Stomach (tissue), 9 donors: ENCODE results near the gene TOX4. TPM values are rescaled to one million over a fixed set of nuclear protein-coding genes. Genes with fewer than 3 reads are reported as not detected.
"Not testable (repeated sequence)": the region's sequence is repeated elsewhere in the genome, so short reads cannot be mapped to it uniquely, and the experiment has no call there.

Experiments
- DNase-seq, 2 donors: peaks; one replicate each; pipeline versions ENCODE4 v3.0.0 to v3.0.0-alpha.2; 2013 to 2019
- H3K27ac ChIP-seq, 5 donors: fragments of 200-600 bp in 4 of 5; sonication (generic) in 4 of 5; one replicate each; pipeline ENCODE4 v1.5.1; 2013 to 2019; ENCODE audit warnings: mild to moderate bottlenecking in 1 of 5, moderate library complexity in 1 of 5
- H3K27me3 ChIP-seq, 3 donors: fragments of 200-600 bp; sonication (generic); one replicate each; pipeline ENCODE4 v1.5.1; 2017 to 2019; ENCODE audit warnings: mixed run types in 1 of 3
- H3K36me3 ChIP-seq, 4 donors: fragments of 200-600 bp; sonication (generic); 1 replicate in 3 of 4; 2 replicates in 1 of 4; pipeline ENCODE4 v1.5.1; 2016 to 2019
- H3K4me1 ChIP-seq, 4 donors: fragments of 200-600 bp; sonication (generic); one replicate each; pipeline ENCODE4 v1.5.1; 2016 to 2019
- H3K4me3 ChIP-seq, 4 donors: fragments of 200-600 bp; sonication (generic) in 3 of 4; one replicate each; pipeline ENCODE4 v1.5.1; 2016 to 2019; ENCODE audit warnings: mild to moderate bottlenecking in 1 of 4
- H3K9me3 ChIP-seq, 4 donors: fragments of 200-600 bp; sonication (generic); one replicate each; pipeline ENCODE4 v1.5.1; 2016 to 2019
- EP300 ChIP-seq: sonication (generic); formaldehyde crosslinking; IDR thresholded peaks from one replicate; pipeline ENCODE4 v1.6.1; 2017; ENCODE audit warnings: antibody characterized with exemption
- POLR2A ChIP-seq, 4 donors: fragments of 450-650 bp; IDR thresholded peaks; one replicate each; pipeline ENCODE4 v1.6.1; 2016; ENCODE audit warnings: antibody characterized with exemption in 4 of 4, control low read depth in 2 of 4, mild to moderate bottlenecking in 1 of 4, moderate library complexity in 1 of 4
- POLR2AphosphoS5 ChIP-seq, 3 donors: sonication (generic); formaldehyde crosslinking; IDR thresholded peaks; one replicate each; pipeline ENCODE4 v1.6.1; 2016; ENCODE audit warnings: antibody characterized with exemption in 3 of 3
- WGBS, 5 donors: extraction: QIAGEN DNeasy Blood & Tissue Kit in 3 of 5; methylation state at CpG; one replicate each; pipeline versions ENCODE4 v1.1.5 to v1.1.7; 2013 to 2018; 5-methylcytosine and 5-hydroxymethylcytosine counted together
- intact Hi-C: fragments of 100-400 bp; cut with DNase I; formaldehyde crosslinking; loops from one replicate; pipeline ENCODE4 v1.15.1; 2023; ENCODE audit warnings: low total_unique reads
- polyA plus RNA-seq, 3 donors: library from polyadenylated mRNA; stranded (reverse); fragments of 200-250 nt; gene quantifications; one replicate each; pipeline ENCODE4 v1.2.3, GENCODE V29; 2013
- total RNA-seq, 5 donors: library from RNA; depleted of rRNA; stranded (reverse); fragments of >200 nt; gene quantifications; one replicate each; pipeline versions ENCODE4 v1.1.0 to v1.2.3, GENCODE V29; 2014 to 2016
- TF ChIP-seq, protein P1 (sequence below), 7 experiments: fragments of 450-650 bp in 4 of 7; fragments of 200-600 bp in 3 of 7; sonication (generic) in 3 of 7; IDR thresholded peaks; one replicate each; pipeline ENCODE4 v1.5.1; 2016 to 2019; ENCODE audit warnings: antibody characterized with exemption in 7 of 7, control low read depth in 2 of 7, mild to moderate bottlenecking in 1 of 7
- donor health status: healthy with polysubstance abuse.
- donor health status: Bipolar disorder and iron deficiency.
- donor health status: healthy.

TOX4 gene
- total and polyA plus RNA-seq, 8 donors, result 8.4 to 102 (median 30.2) TPM

DNA sequence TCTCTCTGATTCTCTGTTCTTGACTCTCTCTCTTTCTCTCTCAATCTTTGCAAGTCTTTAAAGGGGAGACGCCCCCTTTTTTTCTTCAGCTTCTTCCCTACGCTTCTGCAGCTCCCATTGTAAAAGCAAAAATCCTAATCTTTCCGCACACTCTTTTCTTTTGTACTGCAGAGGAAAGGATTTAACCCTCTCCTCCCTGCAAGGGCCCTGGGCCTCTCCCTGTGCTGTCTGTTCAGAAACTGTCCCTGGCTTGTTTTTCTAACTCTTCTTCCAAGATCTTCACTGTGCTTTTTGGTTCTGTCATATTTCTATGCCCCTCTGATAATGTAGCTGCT, 60.1 kb downstream of the TOX4 start:
- TF ChIP-seq POLR2A (IDR thresholded peaks at IDR 0.05) (no peak), EP300 (no peak), POLR2AphosphoS5 (IDR thresholded peaks at IDR 0.05) (no peak)
- TF ChIP-seq, protein P1, sequence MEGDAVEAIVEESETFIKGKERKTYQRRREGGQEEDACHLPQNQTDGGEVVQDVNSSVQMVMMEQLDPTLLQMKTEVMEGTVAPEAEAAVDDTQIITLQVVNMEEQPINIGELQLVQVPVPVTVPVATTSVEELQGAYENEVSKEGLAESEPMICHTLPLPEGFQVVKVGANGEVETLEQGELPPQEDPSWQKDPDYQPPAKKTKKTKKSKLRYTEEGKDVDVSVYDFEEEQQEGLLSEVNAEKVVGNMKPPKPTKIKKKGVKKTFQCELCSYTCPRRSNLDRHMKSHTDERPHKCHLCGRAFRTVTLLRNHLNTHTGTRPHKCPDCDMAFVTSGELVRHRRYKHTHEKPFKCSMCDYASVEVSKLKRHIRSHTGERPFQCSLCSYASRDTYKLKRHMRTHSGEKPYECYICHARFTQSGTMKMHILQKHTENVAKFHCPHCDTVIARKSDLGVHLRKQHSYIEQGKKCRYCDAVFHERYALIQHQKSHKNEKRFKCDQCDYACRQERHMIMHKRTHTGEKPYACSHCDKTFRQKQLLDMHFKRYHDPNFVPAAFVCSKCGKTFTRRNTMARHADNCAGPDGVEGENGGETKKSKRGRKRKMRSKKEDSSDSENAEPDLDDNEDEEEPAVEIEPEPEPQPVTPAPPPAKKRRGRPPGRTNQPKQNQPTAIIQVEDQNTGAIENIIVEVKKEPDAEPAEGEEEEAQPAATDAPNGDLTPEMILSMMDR (IDR thresholded peaks at IDR 0.05), result no peak
- H3K27ac ChIP-seq, result no peak overlapping the region
- H3K27me3 ChIP-seq, result peaks cover 0 to 66% (median 23%) of the 10 kb centered on the region in 3 donors
- H3K9me3 ChIP-seq, result no peaks in the 10 kb centered on the region
- intact Hi-C loops, result no loop called here
- peaks cover 8 to 12% (median 11%) of the 10 kb centered on the region in 4 donors for H3K4me1 ChIP-seq
- peak overlapping the region; percentile 37 to 42 (median 40) for H3K4me3 ChIP-seq
- 6 to 14% (median 10%) methylated on average over 3 of the region's 3 CpGs for WGBS, 5 donors
- no peaks in the 10 kb centered on the region for H3K36me3 ChIP-seq
- no peak for DNase-seq

DNA sequence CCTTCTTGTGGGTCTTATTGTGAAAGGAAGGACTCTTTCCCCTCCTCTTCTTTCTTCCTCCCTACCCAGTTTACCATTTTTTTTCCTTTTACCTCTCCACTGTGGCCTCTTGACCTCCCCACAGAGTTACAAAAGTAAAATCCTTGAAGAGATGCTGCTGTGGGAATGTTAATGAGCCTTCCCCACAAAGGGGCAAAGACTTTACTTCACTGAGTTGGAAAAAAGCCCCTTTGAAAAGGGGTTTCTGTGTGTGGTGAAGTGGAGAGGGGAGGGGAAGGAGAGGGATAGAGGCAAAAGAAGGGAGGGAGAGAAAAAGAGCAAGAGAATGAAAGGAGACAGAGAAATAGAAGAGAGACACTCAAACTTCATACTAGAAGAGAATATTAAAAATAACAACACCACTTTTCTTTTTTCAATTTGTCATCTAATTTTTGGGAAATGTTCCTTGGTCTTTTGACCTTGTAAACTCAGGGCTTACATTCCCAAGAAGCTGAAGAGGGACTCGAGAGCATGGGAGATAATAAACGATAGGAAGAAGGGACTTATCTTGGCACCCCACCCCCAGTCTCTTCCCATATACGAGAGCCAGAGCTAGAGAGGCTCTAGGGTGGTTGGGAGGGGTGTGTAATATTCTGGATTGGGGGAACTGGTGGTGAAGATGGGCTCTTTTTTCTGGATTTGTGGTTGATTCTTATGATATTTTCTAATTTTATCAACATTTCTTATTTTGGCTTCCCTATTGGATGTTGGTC, 62.4 kb downstream of the TOX4 start:
- WGBS, 5 donors, result 15 to 29% (median 18%) methylated on average over 3 of the region's 3 CpGs
- H3K27ac ChIP-seq, result no peak overlapping the region

DNA sequence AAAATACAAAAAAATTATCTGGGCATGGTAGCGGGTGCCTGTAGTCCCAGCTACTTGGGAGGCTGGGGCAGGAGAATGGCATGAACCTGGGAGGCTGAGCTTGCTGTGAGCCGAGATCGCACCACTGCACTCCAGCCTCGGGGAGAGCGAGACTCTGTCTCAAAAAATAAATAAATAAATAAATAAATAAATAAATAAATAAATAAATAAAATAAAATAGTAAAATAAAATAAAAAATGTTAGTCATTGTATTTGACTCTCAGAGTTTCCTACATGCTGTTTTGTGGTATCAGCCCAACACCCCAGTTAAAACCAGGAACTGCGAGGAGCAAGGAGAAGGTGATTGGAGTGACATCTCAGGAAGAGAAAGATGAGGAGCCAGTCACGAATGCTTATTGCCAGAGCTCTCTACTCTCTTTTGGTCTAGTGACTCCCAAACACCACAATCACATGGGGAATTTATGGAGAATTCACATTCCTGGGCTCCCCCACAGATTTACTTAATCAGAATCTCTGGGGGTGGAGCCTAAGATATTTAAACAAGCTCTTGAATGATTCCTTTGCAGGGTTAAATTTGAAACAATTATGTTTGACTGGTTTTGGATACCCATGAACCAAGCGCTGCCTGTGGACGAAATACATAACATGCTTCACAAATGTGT, 64.5 kb downstream of the TOX4 start:
- Histone ChIP-seq H3K4me1 (peaks cover 4 to 7% (median 7%) of the 10 kb centered on the region in 4 donors), H3K36me3 (no peaks in the 10 kb centered on the region), H3K4me3 (no peak overlapping the region), H3K27ac (no peak overlapping the region), H3K27me3 (peaks cover 0 to 35% (median 6%) of the 10 kb centered on the region in 3 donors), H3K9me3 (no peaks in the 10 kb centered on the region)
- WGBS, 5 donors, result 87 to 90% (median 88%) methylated on average over 9 of the region's 9 CpGs
- DNase-seq, result no peak
- TF ChIP-seq EP300 (no peak), POLR2A (IDR thresholded peaks at IDR 0.05) (no peak), POLR2AphosphoS5 (IDR thresholded peaks at IDR 0.05) (no peak)
- TF ChIP-seq, protein P1 (IDR thresholded peaks at IDR 0.05), result no peak
- intact Hi-C loops, result no loop called here

More for the DNA sequence above, 62.4 kb downstream of the TOX4 start:
- TF ChIP-seq, protein P1 (IDR thresholded peaks at IDR 0.05), result no peak
- TF ChIP-seq POLR2AphosphoS5 (IDR thresholded peaks at IDR 0.05) (no peak), EP300 (no peak)
- Histone ChIP-seq H3K9me3 (no peaks in the 10 kb centered on the region), H3K4me3 (no peak overlapping the region), H3K27me3 (peaks cover 0 to 56% (median 20%) of the 10 kb centered on the region in 3 donors), H3K4me1 (peaks cover 8 to 12% (median 11%) of the 10 kb centered on the region in 4 donors), H3K36me3 (no peaks in the 10 kb centered on the region)
- no peak for DNase-seq
- intact Hi-C loops, result no loop called here

DNA sequence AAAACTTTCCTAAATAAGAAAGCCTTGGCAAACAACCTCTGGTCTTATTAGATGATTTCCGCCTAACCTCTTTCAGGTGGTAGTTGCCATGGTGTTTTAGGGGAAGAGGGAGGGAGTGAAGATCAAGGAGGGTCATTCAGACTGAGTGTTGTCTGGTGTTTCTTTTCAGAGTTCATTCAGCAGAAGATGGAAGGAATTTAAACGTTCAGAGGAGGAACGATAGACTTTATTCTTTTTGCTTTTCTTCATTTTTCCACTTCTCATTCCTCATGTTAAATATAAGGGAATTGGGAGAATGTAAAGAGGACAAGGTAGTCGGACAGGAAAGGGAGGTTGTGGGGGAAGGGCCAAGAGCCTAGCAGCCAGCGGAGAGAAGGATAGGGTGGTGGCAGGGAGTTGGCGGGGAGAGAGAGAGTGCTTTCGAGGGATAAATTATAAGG, 66.5 kb downstream of the TOX4 start:
- H3K4me1 ChIP-seq, result no peaks in the 10 kb centered on the region
- H3K9me3 ChIP-seq, result no peaks in the 10 kb centered on the region
- WGBS, 5 donors, result 25 to 34% (median 32%) methylated on average over 7 of the region's 7 CpGs
- intact Hi-C loops, result no loop called here
- TF ChIP-seq EP300, result no peak
- peaks cover 0 to 16% (median 0%) of the 10 kb centered on the region in 3 donors for H3K27me3 ChIP-seq
- no peaks in the 10 kb centered on the region for H3K36me3 ChIP-seq
- DNase-seq, result peak in 1 of 2 donors; percentile 46
- H3K4me3 ChIP-seq, result no peak overlapping the region
- no peak overlapping the region for H3K27ac ChIP-seq

DNA sequence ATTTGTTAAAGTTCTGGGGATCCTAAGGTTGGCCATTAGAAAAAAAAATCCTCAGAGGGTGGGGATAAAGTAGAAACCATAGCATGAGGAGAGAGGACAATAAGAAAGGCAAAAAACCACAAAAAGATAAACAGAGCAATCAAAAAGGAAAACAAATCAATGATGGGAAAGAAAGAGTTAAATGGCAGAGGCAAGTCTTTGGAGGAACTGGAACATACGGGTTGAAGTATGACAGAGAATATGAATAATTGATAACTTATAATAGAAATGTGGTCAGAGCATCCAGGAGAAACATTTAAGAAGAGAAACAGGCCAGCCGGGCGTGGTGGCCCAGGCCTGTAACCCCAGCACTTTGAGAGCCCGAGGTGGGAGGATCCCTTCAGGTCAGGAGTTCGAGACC, 67.0 kb downstream of the TOX4 start:
- intact Hi-C loops, result no loop called here
- Histone ChIP-seq H3K4me1 (no peaks in the 10 kb centered on the region), H3K27me3 (peaks cover 0 to 13% (median 0%) of the 10 kb centered on the region in 3 donors), H3K9me3 (no peaks in the 10 kb centered on the region), H3K4me3 (no peak overlapping the region), H3K36me3 (no peaks in the 10 kb centered on the region), H3K27ac (no peak overlapping the region)
- no peak for DNase-seq
- 47 to 56% (median 52%) methylated on average over 5 of the region's 5 CpGs for WGBS, 5 donors
- TF ChIP-seq POLR2AphosphoS5 (IDR thresholded peaks at IDR 0.05), result no peak
- TF ChIP-seq POLR2A (IDR thresholded peaks at IDR 0.05), result no peak
- no peak for TF ChIP-seq EP300
- TF ChIP-seq, protein P1 (IDR thresholded peaks at IDR 0.05), result no peak

DNA sequence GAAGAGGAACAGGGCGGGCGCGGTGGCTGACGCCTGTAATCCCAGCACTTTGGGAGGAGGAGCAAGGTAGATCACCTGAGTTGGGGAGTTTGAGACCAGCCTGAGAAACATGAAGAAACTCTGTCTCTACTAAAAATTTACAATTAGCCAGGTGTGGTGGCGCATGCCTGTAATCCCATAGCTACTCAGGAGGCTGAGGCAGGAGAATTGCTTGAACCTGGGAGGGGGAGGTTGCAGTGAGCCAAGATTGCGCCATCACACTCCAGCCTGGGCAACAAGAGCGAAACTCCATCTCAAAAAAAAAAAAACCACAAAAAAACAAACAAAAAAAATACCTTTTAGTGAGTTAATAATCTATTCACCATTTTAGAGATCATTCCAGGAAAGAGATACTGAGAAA, 67.6 kb downstream of the TOX4 start:
- WGBS, 5 donors, result 87 to 93% (median 91%) methylated on average over 7 of the region's 7 CpGs
- H3K4me3 ChIP-seq, intact Hi-C loops, H3K27me3 ChIP-seq, H3K27ac ChIP-seq, DNase-seq, H3K9me3 ChIP-seq, H3K36me3 ChIP-seq, H3K4me1 ChIP-seq: not testable (repeated sequence)
